Parathyroid adenoma (tissue), 2 donors: Measurements from ENCODE around the gene EPHB1.

Source experiments
- H2AFZ ChIP-seq: fragments of 300-600 bp; sonication (generic); one replicate; pipeline ENCODE4 v1.7.0; 2017; ENCODE audit warnings: antibody characterized with exemption, mild to moderate bottlenecking
- H3K27ac ChIP-seq: fragments of 300-600 bp; sonication (generic); one replicate; pipeline ENCODE4 v1.7.0; 2017
- H3K27me3 ChIP-seq: fragments of 300-600 bp; sonication (generic); one replicate; pipeline ENCODE4 v1.7.0; 2017; ENCODE audit warnings: low read length; ENCODE audit not compliant: control insufficient read depth, insufficient read depth
- H3K36me3 ChIP-seq: fragments of 300-600 bp; sonication (generic); one replicate; pipeline ENCODE4 v1.7.0; 2017; ENCODE audit warnings: low read length; ENCODE audit not compliant: control insufficient read depth, insufficient read depth
- H3K4me1 ChIP-seq: fragments of 300-600 bp; sonication (generic); one replicate; pipeline ENCODE4 v1.7.0; 2017; ENCODE audit warnings: control low read depth
- H3K4me2 ChIP-seq: fragments of 300-600 bp; sonication (generic); one replicate; pipeline ENCODE4 v1.7.0; 2017; ENCODE audit warnings: low read length
- H3K4me3 ChIP-seq: fragments of 300-600 bp; sonication (generic); one replicate; pipeline ENCODE4 v1.7.0; 2017; ENCODE audit warnings: low read depth, low read length
- H3K79me2 ChIP-seq: fragments of 300-600 bp; sonication (generic); one replicate; pipeline ENCODE4 v1.7.0; 2017; ENCODE audit warnings: control low read depth
- H3K9ac ChIP-seq: fragments of 300-600 bp; sonication (generic); one replicate; pipeline ENCODE4 v1.7.0; 2017; ENCODE audit warnings: mild to moderate bottlenecking
- H3K9me3 ChIP-seq: fragments of 300-600 bp; sonication (generic); one replicate; pipeline ENCODE4 v1.7.0; 2017; ENCODE audit warnings: low read length; ENCODE audit not compliant: control insufficient read depth
- CTCF ChIP-seq: fragments of 300-600 bp; sonication (generic); IDR thresholded peaks from one replicate; pipeline ENCODE4 v1.7.0; 2017; ENCODE audit warnings: antibody characterized with exemption, mild to moderate bottlenecking
- donor health status: primary hyperparathyroidism.

Gene EPHB1

GRCh38 chr3:135271177-135272025 is 476.3 kb downstream of the EPHB1 start:
- Histone ChIP-seq H3K4me2 (no peak overlapping the region), H3K27ac (no peak overlapping the region), H3K9ac (no peak overlapping the region), H3K27me3 (no peaks in the 10 kb centered on the region), H3K9me3 (no peaks in the 10 kb centered on the region), H3K79me2 (no peaks in the 10 kb centered on the region), H3K4me1 (no peaks in the 10 kb centered on the region), H3K36me3 (no peaks in the 10 kb centered on the region), H3K4me3 (no peak overlapping the region), H2AFZ (no peak overlapping the region)
- TF ChIP-seq CTCF, result no peak

- H3K9ac ChIP-seq, result no peak overlapping the region
- no peak overlapping the region for H2AFZ ChIP-seq
- no peaks in the 10 kb centered on the region for H3K4me1 ChIP-seq
- H3K27me3 ChIP-seq, result no peaks in the 10 kb centered on the region
- no peak overlapping the region for H3K27ac ChIP-seq
- H3K4me2 ChIP-seq, result no peak overlapping the region
- no peaks in the 10 kb centered on the region for H3K9me3 ChIP-seq
- H3K36me3 ChIP-seq, result no peaks in the 10 kb centered on the region
- H3K4me3 ChIP-seq, result no peak overlapping the region
- H3K79me2 ChIP-seq, result no peaks in the 10 kb centered on the region
- no peak for TF ChIP-seq CTCF
Observed at GRCh38 chr3:135272026-135272669, 477.1 kb downstream of the EPHB1 start.

- H3K27me3 ChIP-seq, result no peaks in the 10 kb centered on the region
- H3K9ac ChIP-seq, result no peak overlapping the region
- H3K4me2 ChIP-seq, result no peak overlapping the region
- H3K4me1 ChIP-seq, result no peaks in the 10 kb centered on the region
- H3K9me3 ChIP-seq, result no peaks in the 10 kb centered on the region
- H3K27ac ChIP-seq, result no peak overlapping the region
- TF ChIP-seq CTCF, result no peak
- H3K79me2 ChIP-seq, result no peaks in the 10 kb centered on the region
- no peaks in the 10 kb centered on the region for H3K36me3 ChIP-seq
- H2AFZ ChIP-seq, result no peak overlapping the region
- no peak overlapping the region for H3K4me3 ChIP-seq
Observed at GRCh38 chr3:135292162-135292561, 497.1 kb downstream of the EPHB1 start.

- no peak overlapping the region for H2AFZ ChIP-seq
- no peaks in the 10 kb centered on the region for H3K79me2 ChIP-seq
- no peaks in the 10 kb centered on the region for H3K27me3 ChIP-seq
- H3K4me1 ChIP-seq, result no peaks in the 10 kb centered on the region
- no peak overlapping the region for H3K27ac ChIP-seq
- no peaks in the 10 kb centered on the region for H3K9me3 ChIP-seq
- TF ChIP-seq CTCF, result no peak
- no peak overlapping the region for H3K9ac ChIP-seq
- no peak overlapping the region for H3K4me3 ChIP-seq
- no peaks in the 10 kb centered on the region for H3K36me3 ChIP-seq
- no peak overlapping the region for H3K4me2 ChIP-seq
Observed at GRCh38 chr3:135301670-135302069, 506.6 kb downstream of the EPHB1 start.
